GM23338 (cell line): ENCODE results near the gene STT3B. TPM values are rescaled to one million over a fixed set of nuclear protein-coding genes. Genes with fewer than 3 reads are reported as not detected.
A peak's percentile ranks its signal among the peaks of the same experiment; 100 is the strongest.

Experiments
- ATAC-seq: fragments of 200-7000 bp; cut with Tn5 transposase; 3 replicates; pipeline ENCODE4 v1.9.1; 2020
- DNase-seq: peaks from one replicate; pipeline ENCODE4 v3.0.0-alpha.2; 2015; ENCODE audit warnings: low spot score
- H2AFZ ChIP-seq: fragments of 200-600 bp; sonication (generic); 2 replicates; pipeline ENCODE4 v1.8.0; 2016; ENCODE audit warnings: antibody characterized with exemption, mild to moderate bottlenecking, moderate library complexity
- H3F3A ChIP-seq: fragments of 200-600 bp; sonication (generic); replicated peaks from 2 replicates; pipeline ENCODE4 v1.8.0; 2017; ENCODE audit warnings: antibody characterized with exemption, mixed run types, low read depth
- H3K27ac ChIP-seq: fragments of 200-600 bp; sonication (generic); 2 replicates; pipeline ENCODE4 v1.6.1; 2016; ENCODE audit warnings: low read depth
- H3K27me3 ChIP-seq: fragments of 200-600 bp; sonication (generic); 2 replicates; pipeline ENCODE4 v1.8.0; 2016; ENCODE audit warnings: mild to moderate bottlenecking, mixed run types, moderate library complexity; ENCODE audit not compliant: insufficient read depth
- H3K36me3 ChIP-seq: fragments of 200-600 bp; sonication (generic); 2 replicates; pipeline ENCODE4 v1.8.0; 2016; ENCODE audit warnings: mild to moderate bottlenecking; ENCODE audit not compliant: insufficient read depth
- H3K4me1 ChIP-seq: fragments of 200-600 bp; sonication (generic); 2 replicates; pipeline ENCODE4 v1.8.0; 2016; ENCODE audit warnings: mild to moderate bottlenecking, moderate library complexity; ENCODE audit not compliant: insufficient read depth
- H3K4me2 ChIP-seq: fragments of 200-600 bp; sonication (generic); 2 replicates; pipeline ENCODE4 v1.7.1; 2017; ENCODE audit warnings: mixed run types
- H3K4me3 ChIP-seq: fragments of 200-600 bp; sonication (generic); 2 replicates; pipeline ENCODE4 v1.6.1; 2016; ENCODE audit warnings: mixed run types
- H3K79me2 ChIP-seq: fragments of 200-600 bp; sonication (generic); replicated peaks from 2 replicates; pipeline ENCODE4 v1.8.0; 2017; ENCODE audit warnings: mild to moderate bottlenecking; ENCODE audit not compliant: insufficient read depth
- H3K9me2 ChIP-seq: fragments of 200-600 bp; sonication (generic); 2 replicates; pipeline ENCODE4 v1.8.0; 2017; ENCODE audit not compliant: insufficient read depth
- H4K20me1 ChIP-seq: fragments of 200-600 bp; sonication (generic); replicated peaks from 2 replicates; pipeline ENCODE4 v1.8.0; 2017; ENCODE audit warnings: mild to moderate bottlenecking; ENCODE audit not compliant: insufficient read depth
- H3K27ac Mint-ChIP-seq: 2 replicates; pipeline ENCODE4 v1.8.0; 2020; ENCODE audit warnings: inconsistent platforms, mild to moderate bottlenecking, moderate library complexity, mixed read lengths
- H3K27me3 Mint-ChIP-seq: 3 replicates; pipeline ENCODE4 v1.8.0; 2022; ENCODE audit warnings: low read depth, mild to moderate bottlenecking, moderate library complexity, mixed read lengths, inconsistent platforms; ENCODE audit not compliant: insufficient read depth, poor library complexity
- H3K36me3 Mint-ChIP-seq: 3 replicates; pipeline ENCODE4 v1.8.0; 2021; ENCODE audit warnings: low read depth, mild to moderate bottlenecking, inconsistent platforms, moderate library complexity, mixed read lengths
- H3K4me1 Mint-ChIP-seq: 3 replicates; pipeline ENCODE4 v1.8.0; 2020; ENCODE audit warnings: mild to moderate bottlenecking, inconsistent platforms, mixed read lengths
- H3K4me3 Mint-ChIP-seq: 3 replicates; pipeline ENCODE4 v1.8.0; 2021; ENCODE audit warnings: moderate library complexity, mild to moderate bottlenecking, inconsistent platforms, mixed read lengths
- H3K9me3 Mint-ChIP-seq: 3 replicates; pipeline ENCODE4 v1.8.0; 2020; ENCODE audit warnings: moderate library complexity, mild to moderate bottlenecking, inconsistent platforms, mixed read lengths
- CTCF ChIP-seq, 2 experiments: fragments of 200-600 bp in 1 of 2; sonication (generic) in 1 of 2; conservative IDR thresholded peaks; 2 replicates each; pipeline versions ENCODE4 v1.5.1 to v1.6.1; 2016 to 2017; ENCODE audit warnings: antibody characterized with exemption in 2 of 2, low read depth in 2 of 2, mild to moderate bottlenecking in 2 of 2, moderate library complexity in 1 of 2
- EZH2 ChIP-seq: fragments of 200-600 bp; sonication (generic); IDR thresholded peaks from one replicate; pipeline ENCODE4 v1.8.0; 2017; ENCODE audit warnings: antibody characterized with exemption, mild to moderate bottlenecking, low read depth; ENCODE audit not compliant: unreplicated experiment
- JUNB ChIP-seq: IDR thresholded peaks from one replicate; pipeline ENCODE4 v1.6.1; 2016; ENCODE audit warnings: antibody characterized with exemption; ENCODE audit not compliant: unreplicated experiment
- NANOG ChIP-seq: IDR thresholded peaks from 2 replicates; pipeline ENCODE4 v1.6.1; 2016; ENCODE audit warnings: antibody characterized with exemption, borderline replicate concordance
- POLR2AphosphoS5 ChIP-seq: IDR thresholded peaks from 2 replicates; pipeline ENCODE4 v1.6.1; 2016; ENCODE audit warnings: antibody characterized with exemption, low read depth
- REST ChIP-seq: IDR thresholded peaks from one replicate; pipeline ENCODE4 v1.6.1; 2018; ENCODE audit warnings: antibody characterized with exemption; ENCODE audit not compliant: unreplicated experiment
- ZNF114 ChIP-seq: fragments of 250-450 bp; sonication (Bioruptor Pico); IDR thresholded peaks from 2 replicates; pipeline ENCODE4 v1.5.0; 2020; ENCODE audit warnings: mild to moderate bottlenecking, moderate library complexity
- ZNF462 ChIP-seq: fragments of 250-450 bp; sonication (Bioruptor Pico); IDR thresholded peaks from 2 replicates; pipeline ENCODE4 v1.5.0; 2020; ENCODE audit warnings: mild to moderate bottlenecking, moderate library complexity
- polyA plus RNA-seq: library from polyadenylated mRNA; unstranded; fragments of >200 nt; fragmentation: Nextera tagmentation; extraction: Ambion mirVana; gene quantifications from 2 replicates; pipeline ENCODE4 v1.2.1, GENCODE V29; 2016
- total RNA-seq: library from RNA; depleted of rRNA; stranded (reverse); fragments of >200 nt; shearing (Covaris generic); gene quantifications from 2 replicates; pipeline ENCODE4 v1.2.3, GENCODE V29; 2014

Gene STT3B
- total and polyA plus RNA-seq, 2 experiments from 2014 or later, result 44.1 to 167 TPM

- 0 out of 3 replicates have a peak, but pooled peaks cover 4% of the 10 kb centered on the region for H3K36me3 Mint-ChIP-seq
- TF ChIP-seq ZNF114 (no peak), NANOG (no peak), CTCF (conservative IDR thresholded peaks at IDR 0.05; ENCODE audit: low read depth in 2 of 2) (no peak)
- peaks cover 3% of the 10 kb centered on the region; the same call in 2 of the 3 replicates for H3K4me1 Mint-ChIP-seq
- H3K27me3 Mint-ChIP-seq, result no peaks in the 10 kb centered on the region
- Histone ChIP-seq H3K36me3 (no peaks in the 10 kb centered on the region), H2AFZ (0 out of 2 replicates have a peak overlapping the region, but pooled peaks have one; percentile 43), H3K4me3 (no peak overlapping the region), H3K79me2 (no peaks in the 10 kb centered on the region), H3K27ac (no peak overlapping the region), H3K4me2 (no peak overlapping the region), H3F3A (no peaks in the 10 kb centered on the region), H4K20me1 (no peaks in the 10 kb centered on the region), H3K27me3 (no peaks in the 10 kb centered on the region), H3K9me2 (peaks cover 14% of the 10 kb centered on the region; the same call in 1 of the 2 replicates), H3K4me1 (no peaks in the 10 kb centered on the region)
- DNase-seq (no peak), ATAC-seq (no peak)
- H3K9me3 Mint-ChIP-seq, result no peaks in the 10 kb centered on the region; the same call in 2 of the 3 replicates
- H3K4me3 Mint-ChIP-seq, result no peak overlapping the region
- H3K27ac Mint-ChIP-seq, result no peak overlapping the region
Observed at GRCh38 chr3:31495971-31496665, 36.6 kb upstream of the STT3B start.

GRCh38 chr3:31498791-31499190, 33.9 kb upstream of the STT3B start:
- H3K4me2 ChIP-seq, result no peak overlapping the region
- H4K20me1 ChIP-seq, result no peaks in the 10 kb centered on the region
- H2AFZ ChIP-seq, result no peak overlapping the region
- H3K4me3 Mint-ChIP-seq, result no peak overlapping the region
- 0 out of 2 replicates have a peak, but pooled peaks cover 6% of the 10 kb centered on the region for H3K9me2 ChIP-seq
- no peaks in the 10 kb centered on the region for H3K4me1 ChIP-seq
- no peaks in the 10 kb centered on the region for H3F3A ChIP-seq
- no peaks in the 10 kb centered on the region for H3K36me3 ChIP-seq
- H3K27ac ChIP-seq, result no peak overlapping the region
- ATAC-seq, result no peak
- no peaks in the 10 kb centered on the region for H3K27me3 ChIP-seq
- no peaks in the 10 kb centered on the region for H3K27me3 Mint-ChIP-seq
- no peaks in the 10 kb centered on the region for H3K79me2 ChIP-seq
- no peaks in the 10 kb centered on the region; the same call in 2 of the 3 replicates for H3K9me3 Mint-ChIP-seq
- H3K4me1 Mint-ChIP-seq, result peaks cover 19% of the 10 kb centered on the region
- H3K36me3 Mint-ChIP-seq, result no peaks in the 10 kb centered on the region
- no peak for DNase-seq
- H3K4me3 ChIP-seq, result no peak overlapping the region
- no peak overlapping the region for H3K27ac Mint-ChIP-seq
- TF ChIP-seq ZNF114 (no peak), JUNB (no peak), ZNF462 (CRISPR knock-in tag) (no peak), REST (no peak), EZH2 (no peak), POLR2AphosphoS5 (no peak), NANOG (no peak)
